ENCODE measurements around the gene NTRK3.

NTRK3 gene

DNA sequence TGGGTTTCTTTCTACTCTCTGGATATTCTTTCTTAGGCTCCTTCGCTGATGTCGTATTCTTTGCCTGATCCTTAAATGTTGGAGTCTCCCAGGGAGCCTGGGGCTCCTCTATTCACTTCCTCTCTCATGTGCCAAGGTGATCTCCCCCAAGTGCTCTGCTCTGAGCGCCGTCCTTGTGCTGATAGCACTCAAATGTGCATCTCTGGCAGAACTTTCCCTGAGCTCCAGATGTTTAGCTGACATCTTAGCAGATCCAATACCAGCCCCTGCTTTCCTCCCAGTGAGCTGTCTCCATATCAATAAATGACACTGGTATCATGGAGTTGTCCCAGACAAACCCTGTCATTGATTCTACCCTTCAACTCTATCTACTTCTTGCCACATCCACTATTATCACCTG is 62.4 kb downstream of the NTRK3 start:
- no peak for DNase-seq (ENCODE audit: low spot score)
- TF ChIP-seq, protein P1, sequence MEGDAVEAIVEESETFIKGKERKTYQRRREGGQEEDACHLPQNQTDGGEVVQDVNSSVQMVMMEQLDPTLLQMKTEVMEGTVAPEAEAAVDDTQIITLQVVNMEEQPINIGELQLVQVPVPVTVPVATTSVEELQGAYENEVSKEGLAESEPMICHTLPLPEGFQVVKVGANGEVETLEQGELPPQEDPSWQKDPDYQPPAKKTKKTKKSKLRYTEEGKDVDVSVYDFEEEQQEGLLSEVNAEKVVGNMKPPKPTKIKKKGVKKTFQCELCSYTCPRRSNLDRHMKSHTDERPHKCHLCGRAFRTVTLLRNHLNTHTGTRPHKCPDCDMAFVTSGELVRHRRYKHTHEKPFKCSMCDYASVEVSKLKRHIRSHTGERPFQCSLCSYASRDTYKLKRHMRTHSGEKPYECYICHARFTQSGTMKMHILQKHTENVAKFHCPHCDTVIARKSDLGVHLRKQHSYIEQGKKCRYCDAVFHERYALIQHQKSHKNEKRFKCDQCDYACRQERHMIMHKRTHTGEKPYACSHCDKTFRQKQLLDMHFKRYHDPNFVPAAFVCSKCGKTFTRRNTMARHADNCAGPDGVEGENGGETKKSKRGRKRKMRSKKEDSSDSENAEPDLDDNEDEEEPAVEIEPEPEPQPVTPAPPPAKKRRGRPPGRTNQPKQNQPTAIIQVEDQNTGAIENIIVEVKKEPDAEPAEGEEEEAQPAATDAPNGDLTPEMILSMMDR (IDR thresholded peaks at IDR 0.05; ENCODE audit: extremely low read depth, missing control alignments) = no peak

DNA sequence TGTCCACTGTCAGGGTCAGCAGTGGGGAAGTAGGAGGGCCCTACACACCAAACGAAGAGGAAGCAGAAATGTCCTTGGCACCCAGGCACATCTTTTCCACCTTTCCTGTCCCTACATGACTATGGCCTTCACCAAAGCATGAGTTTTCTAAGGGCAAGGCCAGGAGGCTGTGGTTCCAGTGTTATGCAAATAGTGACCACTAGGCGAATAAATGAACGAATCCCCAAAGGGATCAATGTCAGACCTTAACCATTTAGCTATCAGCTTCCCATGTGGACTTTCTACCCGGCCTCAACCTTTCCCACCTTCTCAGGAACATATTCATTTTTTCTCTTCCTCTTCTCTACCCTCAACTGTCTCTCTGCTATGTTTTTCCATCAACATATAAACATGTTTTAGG is 63.1 kb downstream of the NTRK3 start:
- DNase-seq (ENCODE audit: low spot score) = no peak
- TF ChIP-seq, protein P1 (IDR thresholded peaks at IDR 0.05; ENCODE audit: extremely low read depth, missing control alignments) = peak; percentile 18

DNA sequence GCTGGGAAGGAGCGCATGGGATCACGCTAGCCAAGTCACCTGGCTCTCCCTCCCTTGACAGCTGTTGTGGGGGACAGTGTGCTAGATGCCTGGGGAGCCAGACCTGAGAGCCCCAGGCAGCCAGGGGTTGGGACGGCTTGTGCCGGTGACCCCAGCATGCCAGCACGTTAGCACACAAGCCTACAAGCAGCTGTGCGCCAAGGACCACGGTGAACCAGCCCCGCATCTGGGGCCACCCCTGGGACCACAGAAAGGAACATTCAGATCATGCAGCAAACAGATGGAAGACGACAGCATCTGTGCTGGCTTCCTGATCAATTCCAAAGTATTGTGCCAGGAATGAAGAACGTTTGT is 64.8 kb downstream of the NTRK3 start:
- TF ChIP-seq, protein P1 (IDR thresholded peaks at IDR 0.05; ENCODE audit: extremely low read depth, missing control alignments) = no peak
- no peak for DNase-seq (ENCODE audit: low spot score)

DNA sequence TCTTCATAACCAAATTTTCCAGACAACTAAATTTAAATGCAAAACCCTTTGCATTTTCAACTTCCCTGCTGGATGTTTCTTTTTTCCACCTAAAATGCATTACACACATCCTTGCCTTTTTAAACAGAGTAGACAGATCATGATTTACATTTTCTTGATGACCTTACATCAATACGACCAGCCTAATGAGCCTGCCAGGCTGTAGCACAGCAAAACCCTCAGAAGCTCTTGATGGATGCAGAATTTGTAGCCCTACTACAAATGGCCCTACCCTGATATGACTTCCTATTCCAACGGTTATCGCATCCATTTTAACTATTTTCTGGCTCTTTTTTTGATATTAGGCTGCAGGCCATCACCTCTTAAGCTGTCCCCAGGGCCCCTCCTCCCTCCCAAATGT is 66.3 kb downstream of the NTRK3 start:
- DNase-seq (ENCODE audit: low spot score) = no peak
- TF ChIP-seq, protein P1 (IDR thresholded peaks at IDR 0.05; ENCODE audit: extremely low read depth, missing control alignments) = no peak

DNA sequence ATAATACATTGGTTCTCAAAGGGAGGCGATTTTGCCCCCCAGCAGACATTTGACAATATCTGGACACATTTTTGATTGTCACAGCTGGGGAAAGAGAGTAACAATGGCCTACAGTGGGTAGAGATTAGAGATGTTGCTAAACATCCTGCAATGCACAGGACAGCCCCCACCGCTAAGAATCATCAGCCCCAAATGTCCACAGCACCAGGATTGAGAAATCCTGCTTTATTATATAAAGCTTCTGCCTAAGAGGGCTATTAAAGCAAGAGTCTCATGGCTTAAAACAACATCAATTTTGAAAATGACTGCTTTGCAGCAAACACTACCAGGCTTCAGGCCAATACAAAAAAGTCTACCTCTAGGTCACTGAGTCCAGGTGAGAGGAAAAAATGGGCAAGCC is 68.2 kb downstream of the NTRK3 start:
- TF ChIP-seq, protein P1 (IDR thresholded peaks at IDR 0.05; ENCODE audit: extremely low read depth, missing control alignments) = no peak
- no peak for DNase-seq (ENCODE audit: low spot score)

DNA sequence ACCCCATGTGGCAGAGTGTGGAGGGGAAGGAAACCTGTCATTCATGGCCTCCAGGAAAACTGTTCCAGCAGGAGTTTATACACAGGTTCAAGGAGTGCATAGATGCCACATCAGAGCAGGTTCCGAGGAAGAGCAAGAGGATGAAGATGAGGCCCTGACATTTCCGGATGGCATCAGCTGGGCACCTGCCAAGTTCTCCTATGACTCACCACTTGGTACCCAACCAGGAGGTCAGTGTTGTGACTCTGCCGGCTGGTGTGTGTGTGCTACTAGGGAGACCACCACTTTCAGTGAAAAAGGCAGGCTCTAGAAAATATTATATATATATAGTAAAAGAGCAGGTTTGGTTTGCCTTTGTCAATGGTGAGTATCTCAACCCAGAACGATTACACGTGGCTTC is 69.3 kb downstream of the NTRK3 start:
- TF ChIP-seq, protein P1 (IDR thresholded peaks at IDR 0.05; ENCODE audit: extremely low read depth, missing control alignments) = no peak
- DNase-seq (ENCODE audit: low spot score) = no peak

DNA sequence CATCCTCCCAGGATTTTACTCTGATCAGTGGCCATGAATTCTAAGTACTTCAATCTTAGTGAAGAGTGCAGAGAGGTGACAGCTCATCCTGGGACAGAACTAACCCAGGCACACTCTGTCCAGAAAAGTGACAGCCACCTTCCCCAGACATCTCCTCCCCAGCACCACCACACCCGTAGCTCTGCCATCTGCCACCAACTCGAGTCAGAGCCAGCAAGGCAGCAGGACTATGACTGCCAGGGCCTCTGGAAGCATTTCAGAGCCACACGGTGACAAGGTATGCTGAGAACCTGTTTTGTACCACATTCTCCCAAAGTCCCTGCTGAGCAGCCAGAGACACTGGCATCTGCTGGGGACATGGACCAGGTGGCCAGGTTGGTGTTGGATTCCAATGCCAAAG is 71.0 kb downstream of the NTRK3 start:
- TF ChIP-seq, protein P1 (IDR thresholded peaks at IDR 0.05; ENCODE audit: extremely low read depth, missing control alignments) = no peak
- no peak for DNase-seq (ENCODE audit: low spot score)
